ENCODE results near the gene BHLHA9. TPM values are rescaled to one million over a fixed set of nuclear protein-coding genes. Genes with fewer than 3 reads are reported as not detected.

BHLHA9 gene
- total RNA-seq, 1 donor, result not detected

GRCh38 chr17:1224330-1224729 is 45.9 kb upstream of the BHLHA9 start:
- Histone ChIP-seq H3K4me3 (ENCODE audit: insufficient read depth, low read length) (no peak overlapping the region), H3K27me3 (ENCODE audit: insufficient read depth, low read length) (peaks cover 19% of the 10 kb centered on the region), H3K9me3 (ENCODE audit: low read depth, low read length) (no peaks in the 10 kb centered on the region), H2AFZ (ENCODE audit: low read length) (no peak overlapping the region), H3K27ac (ENCODE audit: low read depth, low read length) (no peak overlapping the region), H4K20me1 (ENCODE audit: insufficient read depth, low read length) (no peaks in the 10 kb centered on the region), H3K4me2 (ENCODE audit: insufficient read depth, low read length) (no peak overlapping the region), H3K79me2 (ENCODE audit: insufficient read depth, low read length) (no peaks in the 10 kb centered on the region), H3K4me1 (ENCODE audit: insufficient read depth, low read length) (no peaks in the 10 kb centered on the region), H3K36me3 (ENCODE audit: insufficient read depth, low read length) (no peaks in the 10 kb centered on the region)
- DNase-seq (ENCODE audit: insufficient read length, low spot score, missing footprints), result no peak
- no peak for TF ChIP-seq CTCF (IDR thresholded peaks at IDR 0.05; ENCODE audit: extremely low read depth, low read depth, low read length)

DNA sequence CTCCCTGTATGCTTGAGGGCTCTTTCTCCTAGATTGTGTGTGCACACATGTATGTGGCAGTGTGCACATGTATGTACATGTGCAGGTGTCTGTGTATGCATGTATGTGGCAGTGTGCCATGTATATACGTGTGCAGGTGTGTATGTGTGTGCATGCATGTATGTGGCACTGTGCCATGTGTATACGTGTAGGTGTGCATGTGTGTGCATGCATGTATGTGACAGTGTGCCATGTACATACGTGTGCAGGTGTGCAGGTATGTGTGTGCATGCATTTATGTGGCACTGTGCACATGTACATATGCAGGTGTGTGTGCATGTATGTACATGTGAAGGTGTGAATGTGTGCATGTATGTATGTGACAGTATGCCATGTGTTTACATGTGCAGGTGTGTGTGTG is 43.9 kb upstream of the BHLHA9 start:
- no peak overlapping the region for H3K4me2 ChIP-seq (ENCODE audit: insufficient read depth, low read length)
- H3K27me3 ChIP-seq (ENCODE audit: insufficient read depth, low read length), result peaks cover 35% of the 10 kb centered on the region
- peaks cover 2% of the 10 kb centered on the region for H3K4me1 ChIP-seq (ENCODE audit: insufficient read depth, low read length)
- H3K79me2 ChIP-seq (ENCODE audit: insufficient read depth, low read length), result no peaks in the 10 kb centered on the region
- H2AFZ ChIP-seq (ENCODE audit: low read length), result no peak overlapping the region
- no peak overlapping the region for H3K27ac ChIP-seq (ENCODE audit: low read depth, low read length)
- no peaks in the 10 kb centered on the region for H3K36me3 ChIP-seq (ENCODE audit: insufficient read depth, low read length)
- no peak for DNase-seq (ENCODE audit: insufficient read length, low spot score, missing footprints)
- H4K20me1 ChIP-seq (ENCODE audit: insufficient read depth, low read length), result no peaks in the 10 kb centered on the region
- H3K4me3 ChIP-seq (ENCODE audit: insufficient read depth, low read length), result no peak overlapping the region
- no peak for TF ChIP-seq CTCF (IDR thresholded peaks at IDR 0.05; ENCODE audit: extremely low read depth, low read depth, low read length)
- H3K9me3 ChIP-seq (ENCODE audit: low read depth, low read length), result no peaks in the 10 kb centered on the region

- peaks cover 42% of the 10 kb centered on the region for H3K27me3 ChIP-seq (ENCODE audit: insufficient read depth, low read length)
- no peak for DNase-seq (ENCODE audit: insufficient read length, low spot score, missing footprints)
- H3K36me3 ChIP-seq (ENCODE audit: insufficient read depth, low read length), result no peaks in the 10 kb centered on the region
- peaks cover 4% of the 10 kb centered on the region for H3K4me1 ChIP-seq (ENCODE audit: insufficient read depth, low read length)
- H3K4me2 ChIP-seq (ENCODE audit: insufficient read depth, low read length), result no peak overlapping the region
- H4K20me1 ChIP-seq (ENCODE audit: insufficient read depth, low read length), result no peaks in the 10 kb centered on the region
- H3K9me3 ChIP-seq (ENCODE audit: low read depth, low read length), result no peaks in the 10 kb centered on the region
- H3K27ac ChIP-seq (ENCODE audit: low read depth, low read length), result no peak overlapping the region
- no peak overlapping the region for H3K4me3 ChIP-seq (ENCODE audit: insufficient read depth, low read length)
- H2AFZ ChIP-seq (ENCODE audit: low read length), result no peak overlapping the region
- no peak for TF ChIP-seq CTCF (IDR thresholded peaks at IDR 0.05; ENCODE audit: extremely low read depth, low read depth, low read length)
- H3K79me2 ChIP-seq (ENCODE audit: insufficient read depth, low read length), result no peaks in the 10 kb centered on the region
Observed at GRCh38 chr17:1227365-1227764, 42.9 kb upstream of the BHLHA9 start.

- Histone ChIP-seq H3K27me3 (ENCODE audit: insufficient read depth, low read length) (peaks cover 45% of the 10 kb centered on the region), H3K9me3 (ENCODE audit: low read depth, low read length) (no peaks in the 10 kb centered on the region), H3K36me3 (ENCODE audit: insufficient read depth, low read length) (no peaks in the 10 kb centered on the region), H3K27ac (ENCODE audit: low read depth, low read length) (no peak overlapping the region), H3K79me2 (ENCODE audit: insufficient read depth, low read length) (no peaks in the 10 kb centered on the region), H3K4me2 (ENCODE audit: insufficient read depth, low read length) (no peak overlapping the region), H2AFZ (ENCODE audit: low read length) (no peak overlapping the region), H4K20me1 (ENCODE audit: insufficient read depth, low read length) (no peaks in the 10 kb centered on the region), H3K4me1 (ENCODE audit: insufficient read depth, low read length) (peaks cover 10% of the 10 kb centered on the region), H3K4me3 (ENCODE audit: insufficient read depth, low read length) (no peak overlapping the region)
- DNase-seq (ENCODE audit: insufficient read length, low spot score, missing footprints), result peak; percentile 89
- no peak for TF ChIP-seq CTCF (IDR thresholded peaks at IDR 0.05; ENCODE audit: extremely low read depth, low read depth, low read length)
Observed at GRCh38 chr17:1227917-1228780, 42.1 kb upstream of the BHLHA9 start.

Measured in osteoblast (primary cell).